HepG2 (cell line): Measurements from ENCODE around the gene NOL4L. TPM values are rescaled to one million over a fixed set of nuclear protein-coding genes. Genes with fewer than 3 reads are reported as not detected.

Experiments used
- FOXC1 ChIP-seq: sonication (generic); formaldehyde crosslinking; IDR thresholded peaks from 2 replicates; pipeline ENCODE4 v1.8.0; 2022; ENCODE audit warnings: mild to moderate bottlenecking, missing genetic modification reagents, borderline replicate concordance
- GTF3A ChIP-seq: sonication (generic); formaldehyde crosslinking; conservative IDR thresholded peaks from 2 replicates; pipeline ENCODE4 v1.4.0; 2020; ENCODE audit warnings: mild to moderate bottlenecking, missing genetic modification reagents
- HNF1A ChIP-seq, 2 experiments: sonication (generic) in 1 of 2; formaldehyde crosslinking in 1 of 2; IDR thresholded peaks; 2 replicates each; pipeline versions ENCODE4 v1.4.0 to v1.6.1; 2016 to 2020; ENCODE audit warnings: borderline replicate concordance in 1 of 2, low read depth in 1 of 2, mild to moderate bottlenecking in 1 of 2, missing genetic modification reagents in 1 of 2
- MLX ChIP-seq: IDR thresholded peaks from 2 replicates; pipeline ENCODE4 v1.6.1; 2016
- NFRKB ChIP-seq: fragments of 450-650 bp; IDR thresholded peaks from 2 replicates; pipeline ENCODE4 v1.6.1; 2017
- PHF21A ChIP-seq: sonication (generic); formaldehyde crosslinking; IDR thresholded peaks from 2 replicates; pipeline ENCODE4 v1.5.0; 2020; ENCODE audit warnings: mild to moderate bottlenecking, missing genetic modification reagents
- PRDM10 ChIP-seq: sonication (generic); formaldehyde crosslinking; IDR thresholded peaks from 2 replicates; pipeline ENCODE4 v1.4.0; 2020; ENCODE audit warnings: low read depth, missing genetic modification reagents
- SALL2 ChIP-seq: sonication (generic); formaldehyde crosslinking; IDR thresholded peaks from 2 replicates; pipeline ENCODE4 v1.8.1; 2023; ENCODE audit warnings: mild to moderate bottlenecking, missing genetic modification reagents, inconsistent platforms
- ZNF333 ChIP-seq: sonication (generic); formaldehyde crosslinking; IDR thresholded peaks from 2 replicates; pipeline ENCODE4 v1.4.0; 2020; ENCODE audit warnings: mild to moderate bottlenecking, missing genetic modification reagents, borderline replicate concordance
- ZNF614 ChIP-seq: IDR thresholded peaks from 2 replicates; pipeline ENCODE4 v1.6.1; 2018; ENCODE audit warnings: missing biosample characterization, missing genetic modification reagents, inconsistent platforms, borderline replicate concordance
- ZNF644 ChIP-seq: IDR thresholded peaks from 2 replicates; pipeline ENCODE4 v1.6.1; 2016; ENCODE audit warnings: low read depth
- ZNF660 ChIP-seq: sonication (generic); formaldehyde crosslinking; IDR thresholded peaks from 2 replicates; pipeline ENCODE4 v1.5.1; 2020; ENCODE audit warnings: mild to moderate bottlenecking, low read depth, missing genetic modification reagents, borderline replicate concordance
- ZNF747 ChIP-seq: sonication (generic); formaldehyde crosslinking; IDR thresholded peaks from 2 replicates; pipeline ENCODE4 v1.8.1; 2023; ENCODE audit warnings: missing genetic modification reagents, mild to moderate bottlenecking, borderline replicate concordance
- polyA plus RNA-seq, 8 experiments: library from polyadenylated mRNA; depleted of rRNA in 3 of 8; stranded (reverse) in 7 of 8; unstranded in 1 of 8; fragments of >200 nt; fragmentation: Illumina TruSeq in 4 of 8; extraction: Trizol in 4 of 8; gene quantifications; 2 replicates each; pipeline versions ENCODE4 v1.2.1 to v1.2.3, GENCODE V29; 2011 to 2016; ENCODE audit warnings: low read depth in 4 of 8, missing spikeins in 1 of 8, mixed read lengths in 1 of 8; ENCODE audit not compliant: insufficient read depth in 1 of 8
- total RNA-seq, 5 experiments: library from RNA; depleted of rRNA; stranded (reverse); fragments of >200 nt; fragmentation: Illumina TruSeq; extraction: Trizol; gene quantifications; 2 replicates each; pipeline ENCODE4 v1.2.3, GENCODE V29; 2016; ENCODE audit warnings: low read depth in 1 of 5

Gene NOL4L
- total and polyA plus RNA-seq, 2 of the 13 experiments (the other 11 are each of a cell fraction or from before 2014, with no cell fraction given): 16.6 to 35.4 TPM

- TF ChIP-seq ZNF747 (CRISPR knock-in tag): 0 out of 2 replicates have a peak, but pooled peaks have one; percentile 13
- TF ChIP-seq ZNF614: no peak
- TF ChIP-seq PRDM10 (CRISPR knock-in tag): no peak
- TF ChIP-seq MLX (CRISPR knock-in tag): no peak
- TF ChIP-seq ZNF333 (CRISPR knock-in tag): peak; percentile 69; the same call in 1 of the 2 replicates
- TF ChIP-seq ZNF644 (CRISPR knock-in tag): no peak
- no peak for TF ChIP-seq FOXC1 (CRISPR knock-in tag)
- TF ChIP-seq HNF1A (IDR thresholded peaks at IDR 0.05; ENCODE audit: low read depth): no peak
- no peak for TF ChIP-seq HNF1A (CRISPR knock-in tag; IDR thresholded peaks at IDR 0.05; ENCODE audit: borderline replicate concordance)
- TF ChIP-seq GTF3A (CRISPR knock-in tag): no peak
- TF ChIP-seq SALL2 (CRISPR knock-in tag): peak; percentile 45; the same call in 1 of the 2 replicates
- no peak; the same call in 1 of the 2 replicates for TF ChIP-seq PHF21A
- no peak for TF ChIP-seq NFRKB
- no peak for TF ChIP-seq ZNF660 (CRISPR knock-in tag)
Measured at GRCh38 chr20:32537657-32538525, 47.2 kb downstream of the NOL4L start (continued).
